Calu3 (cell line): ENCODE data around the gene MYEF2. TPM values are rescaled to one million over a fixed set of nuclear protein-coding genes. Genes with fewer than 3 reads are reported as not detected.

ENCODE experiments used
- BruUV-seq: library from RNA; stranded (reverse); fragments of 400-500 nt; replicated peaks from 2 replicates; lab custom pipeline; 2021; lab: Mats Ljungman, UMichigan
- CTCF ChIA-PET: fragments of 300-600 bp; sonication (Branson Sonifier 250); formaldehyde crosslinking; loops from one replicate; lab custom pipeline; 2022; ENCODE audit warnings: antibody characterized with exemption; lab: Charles Lee
- DNase-seq: peaks from one replicate; pipeline ENCODE4 v3.0.0; 2022
- H3K27ac Mint-ChIP-seq: one replicate; pipeline ENCODE4 v1.8.0; 2022; ENCODE audit warnings: mixed read lengths; ENCODE audit not compliant: unreplicated experiment
- H3K27me3 Mint-ChIP-seq: one replicate; pipeline ENCODE4 v1.8.0; 2022; ENCODE audit warnings: mixed read lengths; ENCODE audit not compliant: unreplicated experiment
- H3K36me3 Mint-ChIP-seq: one replicate; pipeline ENCODE4 v1.8.0; 2022; ENCODE audit warnings: mild to moderate bottlenecking, moderate library complexity, mixed read lengths; ENCODE audit not compliant: insufficient read depth, unreplicated experiment
- H3K4me1 Mint-ChIP-seq: one replicate; pipeline ENCODE4 v1.8.0; 2022; ENCODE audit warnings: mild to moderate bottlenecking, low read depth, mixed read lengths; ENCODE audit not compliant: unreplicated experiment
- H3K4me3 Mint-ChIP-seq: one replicate; pipeline ENCODE4 v1.8.0; 2022; ENCODE audit warnings: mild to moderate bottlenecking, low read depth, moderate library complexity, mixed read lengths; ENCODE audit not compliant: unreplicated experiment
- H3K9me3 Mint-ChIP-seq: one replicate; pipeline ENCODE4 v1.8.0; 2022; ENCODE audit warnings: low read depth, mixed read lengths; ENCODE audit not compliant: unreplicated experiment
- CTCF ChIP-seq: fragments of 200-600 bp; IDR thresholded peaks from one replicate; pipeline ENCODE4 v1.8.0; 2022; ENCODE audit warnings: antibody characterized with exemption; ENCODE audit not compliant: unreplicated experiment
- intact Hi-C: fragments of 100-400 bp; cut with micrococcal nuclease; formaldehyde crosslinking; loops from one replicate; pipeline ENCODE4 v1.10.0; 2022; ENCODE audit not compliant: unreplicated experiment
- total RNA-seq: library from RNA; stranded (reverse); gene quantifications from 2 replicates; pipeline ENCODE4 v1.2.3, GENCODE V29; 2022

Gene MYEF2
- total RNA-seq, 1 experiment from 2014 or later = 31.1 TPM

- CTCF ChIA-PET = no interaction called here
- no peak overlapping the region for H3K27ac Mint-ChIP-seq
- H3K4me3 Mint-ChIP-seq = no peak overlapping the region
- no peaks in the 10 kb centered on the region for H3K36me3 Mint-ChIP-seq
- no peaks in the 10 kb centered on the region for H3K4me1 Mint-ChIP-seq
- no TSS peak for BruUV-seq
- no peak for TF ChIP-seq CTCF
- intact Hi-C loops = no loop called here
- no peak for DNase-seq
- peaks cover 22% of the 10 kb centered on the region for H3K27me3 Mint-ChIP-seq
- no peaks in the 10 kb centered on the region for H3K9me3 Mint-ChIP-seq
These were observed 56.2 kb downstream of the MYEF2 start for GRCh38 chr15:48121849-48122248.

GRCh38 chr15:48120745-48121144 lies 57.4 kb downstream of the MYEF2 start, which contains the start of gene SLC24A5:
SLC24A5 (plus strand) TSS chr15:48120990; CDS start chr15:48121045, 55 bp downstream.
- Mint-ChIP-seq H3K36me3 (no peaks in the 10 kb centered on the region), H3K4me1 (no peaks in the 10 kb centered on the region), H3K27ac (no peak within 1 kb of the TSS), H3K4me3 (no peak within 1 kb of the TSS), H3K9me3 (no peaks in the 10 kb centered on the region), H3K27me3 (peaks cover 16% of the 10 kb centered on the region)
- intact Hi-C loops = no loop called here
- no peak for DNase-seq
- BruUV-seq = no TSS peak
- CTCF ChIA-PET = no interaction called here
- no peak for TF ChIP-seq CTCF

GRCh38 chr15:48119277-48119676 lies 58.8 kb downstream of the MYEF2 start:
- H3K36me3 Mint-ChIP-seq = no peaks in the 10 kb centered on the region
- no peak for DNase-seq
- H3K4me1 Mint-ChIP-seq = no peaks in the 10 kb centered on the region
- no peak for TF ChIP-seq CTCF
- H3K9me3 Mint-ChIP-seq = no peaks in the 10 kb centered on the region
- no peak overlapping the region for H3K27ac Mint-ChIP-seq
- CTCF ChIA-PET = no interaction called here
- H3K4me3 Mint-ChIP-seq = no peak overlapping the region
- no TSS peak for BruUV-seq
- H3K27me3 Mint-ChIP-seq = peaks cover 16% of the 10 kb centered on the region
- intact Hi-C loops = loop anchor here (10.0 kb wide), 1 partner anchor 236 kb away; no protein-coding TSS in a partner anchor

GRCh38 chr15:48112242-48112641 lies 65.9 kb downstream of the MYEF2 start:
- intact Hi-C loops = loop anchor here (1.0 to 10.0 kb wide), 3 partner anchors 138 to 243 kb away; no protein-coding TSS in a partner anchor
- H3K4me1 Mint-ChIP-seq = no peaks in the 10 kb centered on the region
- BruUV-seq = no TSS peak
- no peak overlapping the region for H3K4me3 Mint-ChIP-seq
- H3K27ac Mint-ChIP-seq = no peak overlapping the region
- no peak for TF ChIP-seq CTCF
- CTCF ChIA-PET = interaction anchor here (0.7 to 0.8 kb wide), 2 partner anchors 140 to 173 kb away, joined by 3 read pairs; no protein-coding TSS in a partner anchor
- H3K27me3 Mint-ChIP-seq = peaks cover 33% of the 10 kb centered on the region
- DNase-seq = peak; percentile 9
- no peaks in the 10 kb centered on the region for H3K9me3 Mint-ChIP-seq
- no peaks in the 10 kb centered on the region for H3K36me3 Mint-ChIP-seq
